OCI-LY1 (cell line): ENCODE results near the gene GBE1.

Experiments
- CTCF ChIP-seq: fragments of 200-600 bp; sonication (generic), shearing (Covaris generic); IDR thresholded peaks from 2 replicates; pipeline ENCODE4 v1.5.1; 2017; ENCODE audit warnings: mild to moderate bottlenecking, antibody characterized with exemption, low read length, moderate library complexity, mixed read lengths
- EZH2 ChIP-seq: fragments of 200-600 bp; sonication (generic), shearing (Covaris generic); IDR thresholded peaks from 2 replicates; pipeline ENCODE4 v1.8.0; 2017; ENCODE audit warnings: borderline replicate concordance, mixed run types, mild to moderate bottlenecking, antibody characterized with exemption, low read length, moderate library complexity, mixed read lengths

GRCh38 chr3:81674690-81675089, 86.8 kb downstream of the GBE1 start:
- TF ChIP-seq CTCF (no peak), EZH2 (no peak)
